ENCODE measurements around the gene VPS4A.

VPS4A gene

GRCh38 chr16:69307091-69307490, 4.1 kb upstream of the VPS4A start:
- DNase-seq (ENCODE audit: low read depth), result peak; percentile 62

- DNase-seq (ENCODE audit: low read depth), result no peak
These were observed 3.3 kb upstream of the VPS4A start for GRCh38 chr16:69307856-69308255.

- DNase-seq (ENCODE audit: low read depth), result peak; percentile 54
These were observed 1.8 kb upstream of the VPS4A start for GRCh38 chr16:69309316-69309715.

DNA sequence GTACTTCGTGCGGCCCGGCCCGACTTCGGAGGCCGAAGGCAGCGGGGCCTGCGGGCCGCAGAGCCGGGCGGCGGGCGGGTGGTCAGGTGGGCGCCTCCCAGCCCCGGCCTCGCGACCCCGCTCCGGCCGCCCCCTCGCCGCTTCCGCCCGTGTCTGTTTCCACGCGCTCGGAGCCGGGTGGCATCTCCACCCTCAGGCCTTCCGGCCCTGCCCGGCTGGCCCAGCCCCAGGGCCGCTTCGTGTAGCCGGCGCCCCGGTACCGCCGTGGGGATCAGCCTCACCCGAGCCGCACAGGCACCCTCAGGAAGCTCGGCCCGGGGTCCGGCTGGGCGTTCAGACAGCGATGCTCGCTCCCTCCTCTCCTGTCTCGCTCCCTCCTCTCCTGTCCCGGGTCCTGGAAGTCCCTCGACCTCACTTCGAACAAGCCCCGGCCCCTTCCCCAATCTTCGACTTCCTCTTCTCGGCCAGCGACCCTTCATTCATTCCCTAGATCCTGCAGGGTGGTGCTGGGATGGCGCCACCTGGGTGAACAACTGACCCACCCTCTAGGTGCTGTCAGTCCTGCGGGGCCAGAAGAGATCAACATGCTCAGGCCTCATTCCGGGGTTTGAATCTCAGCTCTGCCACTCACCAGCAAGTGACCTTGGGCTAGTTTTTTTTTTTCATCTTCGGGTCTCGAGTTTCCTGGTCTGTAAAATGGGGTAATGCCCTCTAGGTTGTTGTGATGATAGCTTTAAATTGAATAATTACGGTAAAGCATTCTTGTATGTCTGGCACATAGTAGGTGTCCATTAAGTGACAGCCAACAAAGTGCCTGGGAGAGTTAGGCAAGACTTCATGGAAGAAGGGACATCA, 610 bp downstream of the VPS4A start:
- DNase-seq (ENCODE audit: low read depth), result peak; percentile 32

DNA sequence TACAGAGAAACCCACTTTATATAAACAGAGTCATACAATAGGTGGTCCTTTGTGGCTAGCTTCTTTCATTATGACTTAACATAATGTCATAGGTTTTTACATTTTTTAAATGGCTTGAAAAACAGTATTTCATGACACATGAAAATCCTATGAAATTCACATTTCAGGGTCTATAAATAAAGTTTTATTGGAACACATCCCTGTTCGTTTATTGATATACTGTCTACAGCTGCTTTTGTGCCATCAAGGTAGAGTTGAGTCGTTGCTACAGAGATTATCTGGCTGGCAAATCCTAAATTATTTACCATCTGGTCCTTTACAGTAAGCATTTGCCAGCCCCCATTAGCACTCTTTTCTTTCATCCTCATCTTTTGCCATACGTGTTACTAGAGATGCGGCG, 2.3 kb downstream of the VPS4A start:
- no peak for DNase-seq (ENCODE audit: low read depth)

- DNase-seq (ENCODE audit: low read depth), result no peak
These were observed 3.4 kb downstream of the VPS4A start for GRCh38 chr16:69314534-69314933.

DNA sequence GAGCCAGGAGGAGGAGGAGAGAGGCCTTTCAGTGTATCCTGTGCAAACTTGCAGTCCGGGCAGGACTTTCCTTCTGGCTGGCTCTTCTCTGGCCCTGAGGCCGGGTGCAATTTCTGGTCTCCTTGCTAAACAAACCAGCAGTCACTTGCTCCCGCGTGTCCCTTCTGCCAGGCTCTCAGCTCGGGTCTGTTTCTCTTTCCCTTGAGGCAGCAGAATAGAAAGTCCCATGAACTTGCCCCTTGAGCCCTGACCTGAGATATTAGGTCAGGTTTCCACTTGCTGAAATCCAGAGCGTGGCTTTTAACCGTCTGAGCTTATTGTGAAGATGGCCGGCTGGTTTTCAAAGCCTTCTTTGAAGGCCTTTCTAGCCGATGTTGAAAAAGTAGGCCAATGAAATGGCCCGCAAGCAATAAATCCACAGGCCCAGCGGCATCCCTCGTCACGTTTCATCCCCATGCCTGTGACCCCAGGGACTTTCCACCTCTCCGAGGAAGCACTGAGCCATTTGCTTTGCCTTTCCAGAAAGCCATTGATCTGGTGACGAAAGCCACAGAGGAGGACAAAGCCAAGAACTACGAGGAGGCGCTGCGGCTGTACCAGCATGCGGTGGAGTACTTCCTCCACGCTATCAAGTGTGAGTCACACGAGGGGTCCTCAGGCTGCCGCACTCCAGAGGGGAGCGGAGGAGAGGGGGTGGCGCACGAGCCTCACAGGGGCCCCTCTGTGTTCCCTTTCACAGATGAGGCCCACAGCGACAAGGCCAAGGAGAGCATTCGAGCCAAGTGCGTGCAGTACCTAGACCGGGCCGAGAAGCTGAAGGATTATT, 4.5 kb downstream of the VPS4A start:
- no peak for DNase-seq (ENCODE audit: low read depth)

DNA sequence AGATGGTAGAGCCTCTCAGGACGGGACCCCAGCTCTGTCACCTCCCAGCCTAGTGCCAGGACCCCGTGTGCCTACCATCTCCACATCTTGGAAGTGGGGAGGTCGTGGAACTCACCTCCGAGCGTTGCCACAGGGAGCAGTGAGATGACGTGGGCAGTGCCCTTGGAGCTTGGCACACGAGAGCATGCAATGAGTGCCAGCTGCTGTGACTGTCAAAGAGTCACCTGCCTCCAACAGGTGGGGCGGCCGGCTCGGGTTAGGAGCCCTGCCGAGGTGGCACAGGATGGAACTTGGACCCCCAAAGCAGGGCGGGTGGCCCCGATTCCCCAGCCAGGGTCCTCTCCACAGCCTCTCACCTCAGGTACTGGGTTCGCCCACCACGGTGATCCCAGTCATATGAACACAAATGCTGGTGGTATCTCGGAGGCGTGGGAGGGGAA, 5.5 kb downstream of the VPS4A start:
- no peak for DNase-seq (ENCODE audit: low read depth)

DNA sequence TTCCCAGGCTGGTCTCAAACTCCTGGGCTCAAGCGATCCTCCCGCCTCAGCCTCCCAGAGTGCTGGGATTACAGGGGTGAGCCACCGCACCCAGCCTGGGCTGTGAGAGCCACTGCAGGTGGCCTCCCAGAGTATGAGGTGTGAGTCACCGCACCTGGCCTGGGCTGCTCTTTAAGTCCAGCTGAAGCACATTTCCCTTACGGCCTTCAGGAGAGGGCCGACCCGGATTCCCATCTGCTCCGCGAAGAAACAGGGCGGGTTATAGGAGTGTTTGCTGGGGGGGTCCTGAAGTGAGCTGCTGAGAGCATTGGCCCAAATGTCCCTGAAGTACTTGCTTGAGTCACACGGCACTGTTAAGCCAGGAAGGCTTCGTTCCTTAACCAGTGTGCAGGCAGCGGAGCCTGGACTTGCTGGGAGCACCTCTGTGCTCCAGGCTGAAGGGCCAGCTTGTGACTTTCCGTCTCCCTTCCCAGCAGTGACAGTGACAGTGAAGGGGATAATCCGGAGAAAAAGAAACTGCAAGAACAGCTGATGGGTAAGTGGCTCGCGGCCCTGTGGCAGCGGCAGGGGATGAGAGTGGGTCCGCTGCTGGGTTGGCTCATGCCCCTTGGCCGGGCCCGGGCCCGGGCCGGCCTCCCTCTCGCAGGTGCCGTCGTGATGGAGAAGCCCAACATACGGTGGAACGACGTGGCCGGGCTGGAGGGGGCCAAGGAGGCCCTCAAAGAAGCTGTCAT, 7.2 kb downstream of the VPS4A start:
- DNase-seq (ENCODE audit: low read depth), result no peak

- no peak for DNase-seq (ENCODE audit: low read depth)
These were observed 7.8 kb downstream of the VPS4A start for GRCh38 chr16:69318911-69319289.

GRCh38 chr16:69319381-69319780, 8.2 kb downstream of the VPS4A start:
- no peak for DNase-seq (ENCODE audit: low read depth)

GRCh38 chr16:69319826-69320739, 8.9 kb downstream of the VPS4A start:
- DNase-seq (ENCODE audit: low read depth), result no peak

- no peak for DNase-seq (ENCODE audit: low read depth)
These were observed 9.6 kb downstream of the VPS4A start for GRCh38 chr16:69320740-69321073.

- DNase-seq (ENCODE audit: low read depth), result no peak
These were observed 9.9 kb downstream of the VPS4A start for GRCh38 chr16:69321080-69321479.

- DNase-seq (ENCODE audit: low read depth), result no peak
These were observed 11.2 kb downstream of the VPS4A start for GRCh38 chr16:69322343-69322742.

DNA sequence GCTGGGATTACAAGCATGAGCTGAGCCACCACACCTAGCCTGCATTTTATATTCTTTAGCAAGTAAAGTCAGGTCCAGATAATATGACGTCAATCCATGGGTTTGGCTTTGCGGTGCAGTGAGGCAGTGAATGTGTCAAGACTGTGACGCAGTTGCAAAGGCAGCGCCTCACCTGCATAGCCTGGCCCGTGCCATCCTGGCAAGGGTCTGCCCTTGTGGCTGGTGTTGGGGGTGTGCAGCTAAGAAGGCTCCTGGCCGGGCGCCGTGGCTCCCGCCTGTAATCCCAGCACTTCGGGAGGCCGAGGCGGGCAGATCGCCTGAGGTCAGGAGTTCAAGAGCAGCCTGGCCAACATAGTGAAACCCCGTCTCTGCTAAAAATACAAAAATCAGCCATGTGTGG, 12.3 kb downstream of the VPS4A start:
- no peak for DNase-seq (ENCODE audit: low read depth)

DNA sequence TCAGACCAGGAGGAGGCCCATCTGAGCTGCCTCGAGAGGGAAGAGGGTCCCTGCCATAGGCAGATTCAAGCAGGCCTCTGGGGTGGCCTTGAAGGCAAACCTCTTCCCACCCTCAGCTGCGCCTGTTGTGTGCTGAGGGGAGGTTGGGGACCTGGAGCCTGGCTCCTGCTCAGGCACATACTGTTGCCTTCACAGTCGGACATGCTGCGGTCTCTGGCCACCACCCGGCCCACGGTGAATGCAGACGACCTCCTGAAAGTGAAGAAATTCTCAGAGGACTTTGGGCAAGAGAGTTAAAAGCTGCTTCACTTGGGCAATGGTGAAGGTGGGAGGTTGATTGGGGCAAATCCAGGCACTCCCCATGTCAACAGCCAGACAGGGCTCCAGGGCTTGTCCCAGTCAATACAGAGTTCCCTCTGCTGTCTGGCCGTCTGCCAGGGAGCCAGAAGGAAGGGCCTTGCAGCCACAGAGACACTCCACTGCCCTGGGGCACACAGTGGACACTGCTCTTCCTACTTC, 12.9 kb downstream of the VPS4A start:
- DNase-seq (ENCODE audit: low read depth), result no peak

GRCh38 chr16:69324585-69325253, 13.6 kb downstream of the VPS4A start:
- no peak for DNase-seq (ENCODE audit: low read depth)

- DNase-seq (ENCODE audit: low read depth), result no peak
These were observed 14.6 kb downstream of the VPS4A start for GRCh38 chr16:69325784-69326171.

GRCh38 chr16:69326172-69326873, 15.2 kb downstream of the VPS4A start:
- DNase-seq (ENCODE audit: low read depth), result no peak
